Forelimb muscle (tissue), 1 donor: ENCODE data around the gene EDNRA. TPM values are rescaled to one million over a fixed set of nuclear protein-coding genes. Genes with fewer than 3 reads are reported as not detected.
"Not testable (repeated sequence)": the region's sequence is repeated elsewhere in the genome, so short reads cannot be mapped to it uniquely, and the experiment has no call there.

ENCODE experiments used
- DNase-seq: peaks from one replicate; pipeline ENCODE4 v3.0.0-alpha.2; 2013; ENCODE audit warnings: low read depth
- polyA plus RNA-seq: library from polyadenylated mRNA; unstranded; fragments of 120-200 nt; gene quantifications from one replicate; pipeline ENCODE4 v1.2.1, GENCODE V29; 2013; ENCODE audit not compliant: insufficient read length

EDNRA gene
- 23.4 TPM for polyA plus RNA-seq

GRCh38 chr4:147480891-147481576 lies at the start of gene EDNRA:
Gene EDNRA, plus strand, starts transcription at chr4:147481097. Its CDS starts 4,585 bp downstream, at chr4:147485682.
- no peak for DNase-seq

DNA sequence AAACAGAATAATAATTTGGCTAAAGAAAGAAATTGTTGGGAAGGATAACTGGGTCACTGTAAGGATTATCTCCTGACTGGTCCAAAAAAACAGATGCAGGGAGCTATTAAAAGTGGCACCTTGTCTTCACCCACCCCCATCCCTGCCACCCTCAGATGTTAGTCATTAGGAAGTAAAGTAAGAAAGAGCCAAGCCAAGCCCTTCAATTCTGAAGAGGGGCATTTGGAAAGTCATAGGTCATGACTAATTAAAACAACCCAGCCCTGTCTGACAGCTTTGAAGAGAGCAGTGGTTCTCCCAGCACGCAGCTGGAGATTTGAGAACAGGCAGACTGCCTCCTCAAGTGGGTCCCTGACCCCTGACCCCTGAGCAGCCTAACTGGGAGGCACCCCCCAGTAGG lies 46.5 kb upstream of the EDNRA start:
- not testable (repeated sequence) for DNase-seq

GRCh38 chr4:147440442-147440841 lies 40.5 kb upstream of the EDNRA start:
- no peak for DNase-seq

GRCh38 chr4:147447786-147448185 lies 33.1 kb upstream of the EDNRA start:
- no peak for DNase-seq

GRCh38 chr4:147453561-147454141 lies 27.2 kb upstream of the EDNRA start:
- DNase-seq: no peak

DNA sequence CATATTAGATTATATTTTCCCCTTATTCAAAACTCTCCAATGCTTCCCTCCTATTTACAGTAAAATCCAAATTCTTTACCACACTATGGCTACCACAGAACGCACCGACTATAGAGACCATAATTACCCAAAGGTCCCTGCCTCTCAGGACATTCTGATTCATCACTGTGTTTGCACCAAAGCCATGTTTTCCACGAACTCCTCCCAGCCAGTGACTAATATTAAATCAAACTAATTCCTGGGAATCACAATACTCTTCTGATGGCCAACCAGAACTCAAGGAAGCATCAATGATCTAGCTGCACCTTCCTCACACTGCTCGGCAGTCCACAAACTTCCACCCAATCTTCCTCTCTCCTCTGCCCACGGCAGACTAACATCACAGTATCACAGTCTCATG lies 24.2 kb upstream of the EDNRA start:
- no peak for DNase-seq

DNA sequence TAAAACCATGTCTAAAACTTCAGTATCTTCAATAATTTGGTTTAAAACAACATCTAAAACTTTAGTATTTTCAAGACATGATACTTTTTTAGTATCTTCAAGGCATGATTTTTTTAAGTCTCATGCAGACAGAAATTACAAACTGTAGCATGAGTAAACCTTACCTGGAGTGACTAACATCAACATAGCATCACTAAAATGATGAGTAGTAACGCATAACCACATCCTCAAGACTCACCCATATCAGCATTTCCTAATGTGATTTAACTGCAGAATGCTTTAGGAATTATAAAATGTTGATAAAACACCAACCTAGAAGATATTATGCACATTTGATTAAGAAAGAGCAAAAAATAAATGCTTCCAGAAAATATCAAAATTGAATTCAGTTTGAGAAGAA lies 19.7 kb upstream of the EDNRA start:
- DNase-seq: no peak

- DNase-seq: no peak
These were observed 17.8 kb upstream of the EDNRA start for GRCh38 chr4:147463065-147463464.

DNA sequence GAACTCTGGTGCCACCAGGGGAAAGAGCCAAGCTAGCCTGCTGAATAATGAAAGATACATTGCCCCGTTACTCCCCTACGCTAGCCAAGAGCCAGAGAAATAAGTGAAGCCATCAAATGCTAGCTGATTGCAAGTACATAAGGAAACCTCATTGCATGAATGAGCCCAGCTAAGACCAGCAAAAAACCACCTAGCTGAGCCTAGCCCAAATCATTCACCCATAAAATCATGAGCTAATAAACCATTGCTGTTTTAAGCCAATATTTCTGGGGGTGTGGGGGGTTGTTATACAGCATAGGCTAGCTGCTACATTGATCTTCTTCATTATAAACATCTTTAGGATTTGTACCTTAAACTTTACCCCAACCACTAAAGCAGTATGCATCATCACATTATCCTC lies 15.4 kb upstream of the EDNRA start:
- DNase-seq: no peak

DNA sequence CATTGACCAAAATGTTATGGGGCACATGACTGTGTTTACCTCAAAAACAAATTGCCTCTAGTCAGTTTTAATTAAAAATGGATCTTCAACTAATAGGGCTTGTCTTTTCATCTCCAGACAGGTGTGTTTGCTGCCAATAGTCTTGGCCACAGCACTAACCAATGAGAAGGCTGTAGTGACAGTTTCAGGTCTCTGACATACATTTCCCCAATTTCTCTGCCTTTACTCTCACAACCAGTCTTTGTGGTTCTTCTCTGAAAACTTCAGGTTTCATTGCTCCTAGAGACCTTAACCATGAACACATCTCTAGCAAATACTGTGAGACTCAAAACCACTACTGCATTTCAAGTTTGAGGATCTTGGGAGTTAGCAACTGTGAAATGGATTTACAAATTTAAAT lies 3.5 kb upstream of the EDNRA start:
- DNase-seq: no peak

DNA sequence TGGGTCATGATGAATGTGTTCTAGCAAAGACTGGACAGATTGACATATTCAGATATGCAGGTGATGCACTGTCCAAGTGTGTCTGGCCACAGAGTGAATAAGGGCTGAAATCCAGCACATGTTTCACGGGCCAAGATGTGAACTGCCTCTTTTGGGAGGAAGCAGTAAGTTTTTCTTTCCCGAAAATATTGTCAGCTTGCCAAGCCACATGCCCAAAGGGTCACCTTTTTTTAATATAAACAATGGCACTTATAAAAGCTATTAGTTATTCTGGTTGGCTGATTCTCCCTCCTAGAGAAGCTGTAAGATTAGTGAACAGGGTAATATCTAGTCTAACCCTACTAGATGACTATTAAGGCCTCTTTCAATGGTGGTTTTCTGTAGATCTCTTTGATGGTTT lies 1.5 kb upstream of the EDNRA start:
- DNase-seq: no peak

- DNase-seq: no peak
These were observed 1.1 kb upstream of the EDNRA start for GRCh38 chr4:147479786-147480185.

DNA sequence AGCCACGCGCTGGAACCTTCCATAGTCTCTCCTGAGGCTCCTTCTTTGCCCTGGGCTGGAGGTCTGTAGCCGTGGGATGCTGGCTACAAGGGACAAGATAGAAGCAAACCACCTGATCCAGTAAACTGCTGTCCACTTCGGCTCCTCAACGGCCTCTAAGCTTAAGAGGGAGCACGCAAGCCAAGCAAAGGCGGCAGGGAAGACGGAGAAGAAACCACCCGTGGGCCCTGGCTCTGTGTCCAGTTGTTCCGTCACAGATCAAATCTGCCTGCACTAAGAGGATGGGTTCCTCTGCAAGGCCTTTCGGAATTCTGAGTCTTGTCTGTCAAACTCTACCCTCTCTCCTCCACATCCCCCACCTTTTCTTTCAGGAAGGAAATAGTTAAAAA lies 401 bp upstream of the EDNRA start:
- no peak for DNase-seq

GRCh38 chr4:147481577-147482109 lies 746 bp downstream of the EDNRA start:
- DNase-seq: no peak

DNA sequence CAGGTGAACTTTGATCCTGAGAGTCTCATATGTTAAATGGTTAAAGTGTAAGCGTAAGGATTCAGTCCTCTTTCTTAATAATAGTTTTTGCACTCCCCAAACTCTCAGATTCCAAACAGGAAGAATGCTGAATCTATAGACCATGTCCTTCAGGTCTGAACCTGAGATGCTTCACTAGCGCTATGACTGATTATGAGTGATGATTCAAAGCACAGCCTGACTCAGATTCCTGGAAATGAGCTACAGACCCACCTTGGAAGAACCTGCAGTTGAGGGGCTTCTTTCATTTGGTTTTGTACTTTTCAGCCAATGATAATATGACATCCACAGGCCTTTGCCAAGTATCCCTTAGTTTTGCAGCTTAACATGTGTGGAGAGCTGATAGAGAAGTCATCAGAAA lies 1.4 kb downstream of the EDNRA start:
- DNase-seq: no peak

GRCh38 chr4:147485167-147485566 lies 4.3 kb downstream of the EDNRA start:
- DNase-seq: no peak

- DNase-seq: no peak
These were observed 6.7 kb downstream of the EDNRA start for GRCh38 chr4:147487616-147488015.

DNA sequence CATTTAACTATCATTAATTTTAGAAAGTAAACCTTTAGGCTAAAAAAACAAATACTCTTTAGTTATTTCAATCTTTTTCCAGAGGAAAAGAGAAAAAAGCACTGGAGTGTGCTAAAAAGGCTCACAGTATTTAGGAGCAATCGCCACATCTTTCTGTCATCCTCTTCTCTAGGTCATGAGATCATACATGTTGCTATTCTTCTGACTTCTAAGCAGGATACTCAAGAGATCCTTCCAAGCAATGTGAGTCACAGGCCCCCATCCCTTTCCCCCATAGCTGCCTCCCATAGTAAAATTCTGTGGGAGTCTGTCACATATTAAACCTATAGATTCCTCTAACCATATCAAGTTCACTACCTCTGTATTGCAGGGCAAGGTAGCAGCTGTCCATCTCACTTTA lies 7.7 kb downstream of the EDNRA start:
- no peak for DNase-seq

DNA sequence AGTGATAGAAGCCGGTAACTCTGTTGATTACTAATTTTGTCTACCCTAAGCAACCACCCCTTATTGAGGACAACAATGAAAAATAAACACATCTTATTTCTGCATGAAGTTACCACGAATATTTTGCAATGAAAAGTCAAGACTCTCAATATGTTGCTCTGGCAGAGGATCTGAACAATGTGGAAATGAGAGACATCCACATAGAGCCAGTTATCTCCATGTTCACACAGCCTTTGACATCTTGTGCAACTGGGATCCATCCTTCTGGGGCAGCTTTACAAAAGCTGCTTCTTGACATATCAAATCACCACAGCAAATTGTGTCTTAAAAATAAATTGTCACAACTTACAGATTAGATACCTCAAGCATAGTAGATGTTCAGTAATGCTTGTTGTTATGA lies 10.2 kb downstream of the EDNRA start:
- DNase-seq: no peak

- DNase-seq: no peak
These were observed 11.4 kb downstream of the EDNRA start for GRCh38 chr4:147492306-147492705.

- no peak for DNase-seq
These were observed 11.9 kb downstream of the EDNRA start for GRCh38 chr4:147492761-147493160.

DNA sequence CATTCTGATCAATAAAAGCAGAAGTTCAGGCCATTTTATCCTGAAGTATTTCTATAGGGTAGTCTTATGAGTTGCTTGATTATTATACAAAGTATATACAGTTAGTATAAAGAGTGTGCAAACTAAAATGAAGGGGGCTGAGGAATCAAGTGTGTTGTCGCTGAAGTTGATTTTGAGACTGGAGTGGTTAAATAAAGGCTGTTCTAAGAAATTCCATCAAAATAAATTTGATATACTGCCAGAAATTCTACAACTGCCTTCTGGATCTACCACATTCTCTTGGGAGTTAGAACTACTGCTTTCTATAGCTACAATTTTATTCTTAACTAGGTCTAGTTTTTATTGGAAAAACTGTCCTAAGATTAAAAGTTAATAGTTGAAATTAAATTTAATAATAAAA lies 12.4 kb downstream of the EDNRA start:
- DNase-seq: no peak

- no peak for DNase-seq
These were observed 13.4 kb downstream of the EDNRA start for GRCh38 chr4:147494301-147494700.

- DNase-seq: no peak
These were observed 15.6 kb downstream of the EDNRA start for GRCh38 chr4:147496500-147496899.
